ENCODE data around the gene RAB10. TPM values are rescaled to one million over a fixed set of nuclear protein-coding genes. Genes with fewer than 3 reads are reported as not detected.

Gene RAB10
- total and polyA plus RNA-seq, 2 of the 4 experiments (the other 2 are of a cell fraction), result 30.1 to 77.1 TPM

GRCh38 chr2:26089337-26089736 lies 55.5 kb downstream of the RAB10 start:
- intact Hi-C loops (cut with micrococcal nuclease), result loop anchor here (5.0 to 10.0 kb wide), 2 partner anchors 38 to 95 kb away; no protein-coding TSS in a partner anchor
- H3K9ac ChIP-seq (ENCODE audit: low read depth, low read length), result no peak overlapping the region
- 0 out of 2 replicates have a peak, but pooled peaks cover 4% of the 10 kb centered on the region for H3K9me1 ChIP-seq (ENCODE audit: insufficient read depth, low read length)
- no peak overlapping the region for H3K23ac ChIP-seq (ENCODE audit: low read depth, low read length)
- TF ChIP-seq MAFK (IDR thresholded peaks at IDR 0.05; ENCODE audit: low read depth, low read length) (no peak), CTCF (conservative IDR thresholded peaks at IDR 0.05; ENCODE audit: low read depth, low read length) (no peak), MAZ (IDR thresholded peaks at IDR 0.05; ENCODE audit: borderline replicate concordance, low read depth, low read length) (no peak), USF2 (IDR thresholded peaks at IDR 0.05; ENCODE audit: low read depth, low read length) (no peak), POLR2A (IDR thresholded peaks at IDR 0.05; ENCODE audit: low read depth, low read length) (no peak), CHD1 (IDR thresholded peaks at IDR 0.05; ENCODE audit: low read depth, low read length) (no peak), FOS (IDR thresholded peaks at IDR 0.05; ENCODE audit: low read depth, low read length) (no peak), SMC3 (IDR thresholded peaks at IDR 0.05; ENCODE audit: low read depth, low read length) (no peak), RAD21 (IDR thresholded peaks at IDR 0.05; ENCODE audit: low read length) (no peak)
- no peak overlapping the region for H3K18ac ChIP-seq (ENCODE audit: low read depth, low read length)
- H2AK9ac ChIP-seq (replicated peaks; ENCODE audit: low read depth, low read length, poor library complexity), result no peak overlapping the region
- no peaks in the 10 kb centered on the region for H3K27me3 ChIP-seq (ENCODE audit: control insufficient read depth, insufficient read depth, low read length)
- no peak overlapping the region for H4K5ac ChIP-seq (ENCODE audit: low read depth, low read length)
- H2AK5ac ChIP-seq (ENCODE audit: low read depth, low read length), result no peak overlapping the region
- H3K4me1 ChIP-seq (ENCODE audit: control insufficient read depth, insufficient read depth, low read length), result no peaks in the 10 kb centered on the region; the same call in 1 of the 2 replicates
- WGBS, 2 experiments (ENCODE audit: extremely low coverage in 2 of 2, insufficient read length in 1 of 2), result no CpG with 5 or more reads among the region's 2 CpGs
- no peak overlapping the region for H3K14ac ChIP-seq (replicated peaks; ENCODE audit: low read depth, low read length)
- H4K8ac ChIP-seq (ENCODE audit: low read depth in 2 of 2, low read length in 2 of 2), result no peak overlapping the region
- DNase-seq, result no peak
- no peak for ATAC-seq (ENCODE audit: low read depth)
- no peak overlapping the region for H3K27ac ChIP-seq (ENCODE audit: insufficient read depth, low read length)
- H2AFZ ChIP-seq (replicated peaks; ENCODE audit: low read length, poor library complexity), result no peak overlapping the region
- no peak overlapping the region for H3K4me3 ChIP-seq (ENCODE audit: insufficient read depth, low read depth, low read length)
- no peak overlapping the region for H2BK120ac ChIP-seq (ENCODE audit: low read depth, low read length)
- peaks cover 74% of the 10 kb centered on the region for H4K20me1 ChIP-seq (ENCODE audit: insufficient read depth, low read length)
- peaks cover 2% of the 10 kb centered on the region for H3K36me3 ChIP-seq (ENCODE audit: control insufficient read depth, insufficient read depth, low read length)
- H3K9me3 ChIP-seq (ENCODE audit: control insufficient read depth, insufficient read depth, low read length), result no peaks in the 10 kb centered on the region
- in situ Hi-C loops (cut with MboI; ENCODE audit: low sequenced_read_pairs), result no loop called here
- no peak overlapping the region for H2BK20ac ChIP-seq (ENCODE audit: low read depth, low read length)
- no peak overlapping the region for H3K4me2 ChIP-seq (ENCODE audit: low read depth, low read length)
- no peak overlapping the region for H2BK15ac ChIP-seq (ENCODE audit: low read depth, low read length)
- H3K79me1 ChIP-seq (ENCODE audit: low read depth in 1 of 2, low read length in 2 of 2), result peaks cover 19 to 66% of the 10 kb centered on the region in 2 experiments
- no peak overlapping the region for H2BK5ac ChIP-seq (ENCODE audit: low read depth, low read length, poor library complexity, severe bottlenecking)
- dilution Hi-C loops (cut with HindIII; ENCODE audit: low sequenced_read_pairs, unreplicated experiment), result no loop called here
- no TSS peak for BruUV-seq (replicated peaks)
- H3K56ac ChIP-seq (ENCODE audit: extremely low read depth, insufficient read depth, low read length), result no peak overlapping the region
- CTCF ChIA-PET, result no interaction called here
- H4K91ac ChIP-seq (ENCODE audit: insufficient read depth, low read depth, low read length), result no peak overlapping the region
- POLR2A ChIA-PET (ENCODE audit: unreplicated experiment), result no interaction called here
- no peak overlapping the region for H3K4ac ChIP-seq (ENCODE audit: low read depth, low read length)
